HEK293 (cell line): ENCODE results near the gene CC2D1A.
A peak's percentile ranks its signal among the peaks of the same experiment; 100 is the strongest.
"Not testable (repeated sequence)": the region's sequence is repeated elsewhere in the genome, so short reads cannot be mapped to it uniquely, and the experiment has no call there.

Source experiments
- CTCF ChIA-PET: fragments of 350-600 bp; formaldehyde crosslinking; extraction: SDS; loops from one replicate; lab custom pipeline; 2021; ENCODE audit warnings: antibody characterized with exemption; lab: Yijun Ruan, JAX
- POLR2A ChIA-PET: fragments of 300-600 bp; formaldehyde crosslinking; extraction: SDS; loops from one replicate; lab custom pipeline; 2020; ENCODE audit warnings: antibody characterized with exemption, inconsistent platforms; lab: Yijun Ruan, JAX
- H3K27ac ChIP-seq: fragments of 200-500 bp; sonication (Bioruptor generic); 2 replicates; pipeline ENCODE4 v1.5.1; 2014; ENCODE audit warnings: low read depth, low read length, control low read depth, inconsistent platforms; ENCODE audit errors: extremely low read depth
- H3K36me3 ChIP-seq, 2 experiments: fragments of 200-500 bp in 1 of 2; sonication (Bioruptor generic) in 1 of 2; 1 replicate in 1 of 2; 2 replicates in 1 of 2; pipeline ENCODE4 v1.5.1; 2014 to 2017; ENCODE audit warnings: inconsistent platforms in 2 of 2, low read length in 2 of 2; ENCODE audit not compliant: control insufficient read depth in 2 of 2, insufficient read depth in 1 of 2
- H3K4me1 ChIP-seq: fragments of 200-500 bp; sonication (Bioruptor generic); 2 replicates; pipeline ENCODE4 v1.5.1; 2014; ENCODE audit warnings: mild to moderate bottlenecking, low read length, inconsistent platforms; ENCODE audit not compliant: control insufficient read depth, insufficient read depth
- H3K4me3 ChIP-seq: 2 replicates; pipeline ENCODE4 v1.5.1; 2011; ENCODE audit warnings: low read depth, mild to moderate bottlenecking, control low read depth, low read length, moderate library complexity
- H3K9me3 ChIP-seq: fragments of 200-500 bp; sonication (Bioruptor generic); 2 replicates; pipeline ENCODE4 v1.5.1; 2014; ENCODE audit warnings: low read depth, low read length, inconsistent platforms; ENCODE audit not compliant: control insufficient read depth, insufficient read depth
- BCL11A ChIP-seq: fragments of 450-650 bp; formaldehyde crosslinking; IDR thresholded peaks from 2 replicates; pipeline ENCODE4 v1.5.1; 2016; ENCODE audit warnings: low read depth, missing biosample characterization, missing genetic modification characterization
- OSR2 ChIP-seq: fragments of 450-650 bp; formaldehyde crosslinking; IDR thresholded peaks from 2 replicates; pipeline ENCODE4 v1.5.1; 2016; ENCODE audit warnings: missing biosample characterization, missing genetic modification characterization
- OVOL3 ChIP-seq: fragments of 450-650 bp; formaldehyde crosslinking; IDR thresholded peaks from 2 replicates; pipeline ENCODE4 v1.5.1; 2016; ENCODE audit warnings: missing biosample characterization, missing genetic modification characterization
- ZFP69B ChIP-seq: fragments of 450-650 bp; formaldehyde crosslinking; IDR thresholded peaks from 2 replicates; pipeline ENCODE4 v1.5.1; 2016; ENCODE audit warnings: missing biosample characterization, missing genetic modification characterization
- ZNF121 ChIP-seq: fragments of 450-650 bp; formaldehyde crosslinking; IDR thresholded peaks from 2 replicates; pipeline ENCODE4 v1.5.1; 2016; ENCODE audit warnings: missing biosample characterization, missing genetic modification characterization
- ZNF146 ChIP-seq: fragments of 450-650 bp; formaldehyde crosslinking; IDR thresholded peaks from 2 replicates; pipeline ENCODE4 v1.5.1; 2016; ENCODE audit warnings: missing biosample characterization, missing genetic modification characterization
- ZNF148 ChIP-seq: fragments of 450-650 bp; formaldehyde crosslinking; IDR thresholded peaks from 2 replicates; pipeline ENCODE4 v1.5.0; 2017; ENCODE audit warnings: missing biosample characterization, missing genetic modification characterization, borderline replicate concordance
- ZNF155 ChIP-seq: fragments of 450-650 bp; formaldehyde crosslinking; IDR thresholded peaks from 2 replicates; pipeline ENCODE4 v1.5.1; 2016; ENCODE audit warnings: missing biosample characterization, missing genetic modification characterization
- ZNF157 ChIP-seq: fragments of 450-650 bp; formaldehyde crosslinking; IDR thresholded peaks from 2 replicates; pipeline ENCODE4 v1.5.1; 2016; ENCODE audit warnings: missing biosample characterization, missing genetic modification characterization
- ZNF350 ChIP-seq: fragments of 450-650 bp; formaldehyde crosslinking; IDR thresholded peaks from 2 replicates; pipeline ENCODE4 v1.5.0; 2017; ENCODE audit warnings: missing biosample characterization, mild to moderate bottlenecking, missing genetic modification characterization
- ZNF362 ChIP-seq: fragments of 450-650 bp; formaldehyde crosslinking; IDR thresholded peaks from 2 replicates; pipeline ENCODE4 v1.5.1; 2016; ENCODE audit warnings: missing biosample characterization, missing genetic modification characterization
- ZNF48 ChIP-seq: fragments of 450-650 bp; formaldehyde crosslinking; IDR thresholded peaks from 2 replicates; pipeline ENCODE4 v1.5.1; 2016; ENCODE audit warnings: missing biosample characterization, missing genetic modification characterization
- ZNF624 ChIP-seq: fragments of 450-650 bp; formaldehyde crosslinking; IDR thresholded peaks from 2 replicates; pipeline ENCODE4 v1.5.1; 2017; ENCODE audit warnings: missing biosample characterization, missing genetic modification characterization
- ZSCAN4 ChIP-seq: fragments of 450-650 bp; formaldehyde crosslinking; IDR thresholded peaks from 2 replicates; pipeline ENCODE4 v1.5.1; 2017; ENCODE audit warnings: missing biosample characterization, missing genetic modification characterization
- TF ChIP-seq, protein P1 (sequence below): fragments of 450-650 bp; formaldehyde crosslinking; IDR thresholded peaks from 2 replicates; pipeline ENCODE4 v1.5.1; 2016; ENCODE audit warnings: missing biosample characterization, missing genetic modification characterization, low read depth

Gene CC2D1A

GRCh38 chr19:13966684-13967128, 60.7 kb downstream of the CC2D1A start (continued):
- no peak for TF ChIP-seq ZNF146 (tag by site-specific recombination)

- H3K4me1 ChIP-seq, H3K27ac ChIP-seq, H3K9me3 ChIP-seq, POLR2A ChIA-PET, H3K4me3 ChIP-seq: not testable (repeated sequence)
- H3K36me3 ChIP-seq = peaks cover 21 to 69% of the 10 kb centered on the region in 2 experiments; a peak in 2 of 3 replicates
- CTCF ChIA-PET = interaction anchor here (0.6 kb wide), 1 partner anchor 20 kb away, joined by 3 read pairs; no protein-coding TSS in a partner anchor
- TF ChIP-seq ZNF121 (tag by site-specific recombination) = peak; percentile 47; the same call in 1 of the 2 replicates
Measured at GRCh38 chr19:13967206-13967605, 61.2 kb downstream of the CC2D1A start.

DNA sequence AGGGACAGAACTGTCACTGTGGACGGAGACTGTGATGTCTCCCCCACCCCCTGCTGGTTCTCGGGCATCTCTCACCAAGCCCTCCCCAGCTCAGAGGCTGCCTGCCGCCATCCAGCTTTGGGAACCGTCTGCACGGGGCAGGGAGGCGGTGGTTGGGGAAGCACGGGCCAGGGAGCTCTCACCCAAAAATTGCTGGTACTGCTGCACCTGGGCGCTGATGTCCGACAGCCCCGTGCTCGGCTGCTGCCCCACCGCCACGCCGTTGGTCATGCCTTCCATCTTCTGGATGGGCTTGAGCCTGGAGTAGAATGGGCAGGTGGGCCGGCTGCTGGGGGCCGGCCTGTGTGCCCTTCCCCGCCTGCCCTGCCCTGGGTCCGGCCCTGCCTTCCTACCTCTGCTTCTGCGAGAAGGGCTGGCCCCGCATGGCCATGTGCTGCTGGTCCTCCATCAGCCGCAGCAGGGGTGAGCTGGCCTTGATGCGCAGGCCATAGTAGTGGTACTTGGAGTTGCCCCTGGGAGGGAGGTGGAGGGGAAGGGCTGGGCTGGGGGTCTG, 62.5 kb downstream of the CC2D1A start:
- CTCF ChIA-PET = interaction anchor here (0.7 kb wide), 1 partner anchor 89 kb away, joined by 3 read pairs; no protein-coding TSS in a partner anchor

More for the DNA sequence above, 62.5 kb downstream of the CC2D1A start:
- H3K4me1 ChIP-seq = peaks cover 3% of the 10 kb centered on the region; the same call in 1 of the 2 replicates
- POLR2A ChIA-PET = no interaction called here
- H3K27ac ChIP-seq = no peak overlapping the region
- H3K4me3 ChIP-seq = no peak overlapping the region
- TF ChIP-seq ZFP69B (no peak), ZNF362 (tag by site-specific recombination) (no peak), OVOL3 (no peak), BCL11A (tag by site-specific recombination) (no peak), ZNF48 (tag by site-specific recombination) (no peak), ZNF155 (no peak), ZNF148 (tag by site-specific recombination) (no peak), ZNF157 (tag by site-specific recombination) (no peak), ZSCAN4 (tag by site-specific recombination) (no peak), ZNF350 (tag by site-specific recombination) (no peak), ZNF624 (tag by site-specific recombination) (no peak), OSR2 (no peak)
- TF ChIP-seq, protein P1, sequence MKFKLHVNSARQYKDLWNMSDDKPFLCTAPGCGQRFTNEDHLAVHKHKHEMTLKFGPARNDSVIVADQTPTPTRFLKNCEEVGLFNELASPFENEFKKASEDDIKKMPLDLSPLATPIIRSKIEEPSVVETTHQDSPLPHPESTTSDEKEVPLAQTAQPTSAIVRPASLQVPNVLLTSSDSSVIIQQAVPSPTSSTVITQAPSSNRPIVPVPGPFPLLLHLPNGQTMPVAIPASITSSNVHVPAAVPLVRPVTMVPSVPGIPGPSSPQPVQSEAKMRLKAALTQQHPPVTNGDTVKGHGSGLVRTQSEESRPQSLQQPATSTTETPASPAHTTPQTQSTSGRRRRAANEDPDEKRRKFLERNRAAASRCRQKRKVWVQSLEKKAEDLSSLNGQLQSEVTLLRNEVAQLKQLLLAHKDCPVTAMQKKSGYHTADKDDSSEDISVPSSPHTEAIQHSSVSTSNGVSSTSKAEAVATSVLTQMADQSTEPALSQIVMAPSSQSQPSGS = no peak
- no peaks in the 10 kb centered on the region for H3K9me3 ChIP-seq
- peaks cover 27 to 72% of the 10 kb centered on the region in 2 experiments; a peak in 2 of 3 replicates for H3K36me3 ChIP-seq
